NOMO-1 treated with DMSO at 0.1 percent for 48 hours (cell line): ENCODE data around the gene NOS2.
A peak's percentile ranks its signal among the peaks of the same experiment; 100 is the strongest.
"Not testable (repeated sequence)": the region's sequence is repeated elsewhere in the genome, so short reads cannot be mapped to it uniquely, and the experiment has no call there.

ENCODE experiments used
- DNase-seq: peaks from one replicate; lab custom pipeline; 2025; ENCODE audit not compliant: unreplicated experiment; lab: John Stamatoyannopoulos, UW

Gene NOS2

GRCh38 chr17:27800522-27800921, at the start of gene NOS2:
Gene NOS2, minus strand, starts transcription at chr17:27800529. Its CDS starts 1,720 bp downstream, at chr17:27798809.
- DNase-seq = no peak

DNA sequence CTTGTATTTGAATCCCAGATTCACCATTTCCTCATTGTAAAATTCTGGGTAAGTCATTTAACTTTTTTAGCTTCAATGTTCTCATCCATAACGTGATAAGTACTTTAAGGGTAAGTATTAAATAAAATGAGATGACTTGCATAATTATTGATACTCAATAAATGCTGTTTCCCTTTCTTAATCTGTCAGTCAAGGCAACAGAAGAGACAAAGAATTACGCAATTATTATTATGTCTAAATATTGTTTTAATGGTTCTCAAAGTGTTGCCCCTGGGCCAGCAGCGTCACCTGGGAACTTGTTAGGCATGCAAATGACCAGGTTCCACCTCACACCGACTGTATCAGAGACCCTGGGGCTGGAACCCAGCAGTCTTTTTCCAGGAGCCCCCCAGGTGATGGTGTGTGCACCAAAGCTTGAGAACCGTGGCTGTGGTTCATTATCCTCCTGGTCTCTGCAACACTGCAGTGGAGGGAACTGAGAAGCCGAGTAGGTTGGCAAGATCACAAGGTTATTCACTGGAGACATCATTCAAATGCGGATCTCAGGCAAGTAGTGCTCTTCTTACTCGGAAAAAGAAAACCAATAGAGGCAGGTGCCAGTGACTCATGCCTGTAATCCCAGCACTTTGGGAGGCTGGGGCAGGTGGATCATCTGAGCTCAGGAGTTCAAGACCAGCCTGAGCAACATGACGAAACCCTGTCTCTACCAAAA, 49.3 kb upstream of the NOS2 start:
- no peak for DNase-seq

- DNase-seq = no peak
These were observed 48.6 kb upstream of the NOS2 start for GRCh38 chr17:27848931-27849330.

DNA sequence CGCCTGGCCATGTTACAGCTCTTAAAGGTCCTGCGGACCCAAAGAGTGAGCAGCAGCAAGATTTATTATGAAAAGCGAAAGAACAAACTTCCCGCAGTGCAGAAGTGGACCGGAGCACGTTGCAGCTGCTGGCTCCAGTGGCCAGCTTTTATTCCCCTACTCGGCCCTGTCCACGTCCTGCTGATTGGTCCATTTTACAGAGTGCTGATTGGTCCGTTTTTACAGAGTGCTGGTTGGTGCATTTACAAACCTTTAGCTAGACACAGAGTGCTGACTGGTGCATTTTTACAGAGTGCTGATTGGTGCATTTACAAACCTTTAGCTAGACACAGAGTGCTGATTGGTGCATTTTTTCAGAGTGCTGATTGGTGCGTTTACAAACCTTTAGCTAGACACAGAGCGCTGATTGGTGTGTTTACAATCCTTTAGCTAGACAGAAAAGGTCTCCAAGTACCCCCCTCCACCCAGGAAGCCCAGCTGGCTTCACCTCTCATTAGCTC, 46.5 kb upstream of the NOS2 start:
- not testable (repeated sequence) for DNase-seq

DNA sequence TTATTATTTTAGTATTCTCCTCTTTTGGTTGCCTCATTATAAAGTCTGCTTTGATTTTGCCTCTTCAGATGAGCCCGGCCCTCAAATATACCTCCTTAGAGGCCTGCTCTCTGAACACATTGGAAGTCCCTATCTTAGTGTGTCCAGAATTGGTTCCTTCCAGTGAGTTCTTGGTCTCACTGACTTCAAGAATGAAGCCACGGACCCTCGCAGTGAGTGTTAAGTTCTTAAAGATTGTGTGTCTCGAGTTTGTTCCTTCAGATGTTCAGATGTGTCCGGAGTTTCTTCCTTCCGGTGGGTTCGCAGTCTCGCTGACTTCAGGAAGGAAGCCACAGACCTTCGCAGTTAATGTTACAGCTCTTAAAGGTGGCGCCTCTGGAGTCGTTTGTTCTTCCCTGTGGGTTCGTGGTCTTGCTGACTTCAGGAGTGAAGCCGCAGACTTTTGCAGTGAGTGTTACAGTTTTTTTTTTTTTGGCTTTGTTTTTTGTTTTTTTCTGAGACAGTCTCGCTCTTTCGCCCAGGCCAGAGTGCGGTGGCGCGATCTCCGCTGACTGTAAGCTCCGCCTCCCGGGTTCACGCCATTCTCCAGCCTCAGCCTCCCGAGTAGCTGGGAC, 45.8 kb upstream of the NOS2 start:
- DNase-seq = peak; percentile 20

GRCh38 chr17:27845264-27846041, 45.1 kb upstream of the NOS2 start:
- DNase-seq = no peak

- DNase-seq = no peak
These were observed 40.4 kb upstream of the NOS2 start for GRCh38 chr17:27840688-27841087.

DNA sequence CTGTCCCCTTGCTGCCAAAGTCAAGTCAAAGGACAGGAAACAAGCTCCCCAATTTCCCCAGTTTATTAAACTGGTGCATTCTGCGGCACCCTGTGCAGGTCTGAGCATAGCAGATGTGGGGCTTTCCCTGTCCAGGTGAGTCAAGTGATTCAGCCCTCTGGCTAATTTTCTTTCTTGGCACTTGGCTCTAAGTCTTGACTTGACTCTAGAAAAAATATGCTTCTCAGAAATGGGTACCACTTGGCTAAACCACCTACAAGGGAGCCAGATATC, 40.0 kb upstream of the NOS2 start:
- not testable (repeated sequence) for DNase-seq

- not testable (repeated sequence) for DNase-seq
These were observed 39.5 kb upstream of the NOS2 start for GRCh38 chr17:27839571-27840405.

DNA sequence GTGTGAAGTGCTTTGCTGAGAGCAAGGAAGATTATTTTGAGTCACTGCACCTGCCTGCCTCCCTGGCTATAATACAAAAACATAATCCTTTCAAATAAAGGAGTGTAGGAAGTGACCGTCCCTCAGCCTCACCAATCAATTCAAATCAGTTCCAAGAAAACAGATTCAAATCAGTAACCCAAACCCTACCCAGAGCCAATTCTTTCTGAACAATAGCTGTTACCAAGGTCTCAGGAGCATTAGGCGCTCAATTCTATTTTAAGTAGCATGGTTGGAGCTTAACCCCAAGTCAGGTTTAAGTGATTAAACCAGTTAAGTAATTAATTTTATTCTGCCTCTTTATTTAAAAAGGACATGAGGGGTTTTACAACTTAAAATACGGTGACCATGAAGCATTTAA, 38.3 kb upstream of the NOS2 start:
- not testable (repeated sequence) for DNase-seq

GRCh38 chr17:27837769-27838168, 37.4 kb upstream of the NOS2 start:
- not testable (repeated sequence) for DNase-seq

DNA sequence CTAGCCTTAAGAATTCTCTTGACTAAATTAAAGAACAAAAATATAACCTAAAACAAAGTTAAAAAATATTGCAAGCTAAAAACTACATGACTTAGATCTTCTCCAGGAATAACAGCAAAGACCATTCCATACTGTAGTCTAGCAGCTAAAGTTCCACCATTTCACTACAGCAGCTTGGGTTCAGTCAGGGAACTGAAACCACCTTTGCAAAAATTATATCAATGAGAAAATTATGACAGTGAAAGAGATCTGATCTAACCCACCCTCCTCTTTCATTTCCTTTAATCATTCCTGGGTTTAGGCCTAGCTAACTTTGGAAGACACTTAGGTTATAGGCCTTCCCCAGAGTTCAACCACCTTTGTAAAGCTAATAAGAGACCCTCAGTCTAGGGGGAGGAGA, 36.3 kb upstream of the NOS2 start:
- DNase-seq = no peak

GRCh38 chr17:27834571-27834970, 34.2 kb upstream of the NOS2 start:
- DNase-seq = no peak

DNA sequence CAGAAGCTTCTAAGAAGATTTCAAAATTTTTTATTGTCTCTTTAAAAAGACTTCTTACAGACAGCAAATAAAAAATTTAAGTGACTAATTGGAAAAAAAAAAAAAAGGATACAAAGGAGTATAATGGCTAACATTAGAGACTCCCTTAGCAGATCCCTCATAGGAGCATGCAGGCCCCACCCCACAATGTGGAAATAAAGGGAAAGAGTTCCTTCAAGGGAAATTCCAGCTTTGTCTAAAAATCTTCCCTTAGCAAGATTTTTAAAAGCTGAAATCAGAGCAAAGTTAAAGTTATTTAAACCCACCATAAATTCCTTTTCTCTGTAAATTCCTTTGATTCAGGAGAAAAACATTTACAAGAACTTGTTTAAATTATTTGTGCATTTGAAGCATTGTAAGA, 32.5 kb upstream of the NOS2 start:
- DNase-seq = no peak

GRCh38 chr17:27829888-27830287, 29.6 kb upstream of the NOS2 start:
- not testable (repeated sequence) for DNase-seq

DNA sequence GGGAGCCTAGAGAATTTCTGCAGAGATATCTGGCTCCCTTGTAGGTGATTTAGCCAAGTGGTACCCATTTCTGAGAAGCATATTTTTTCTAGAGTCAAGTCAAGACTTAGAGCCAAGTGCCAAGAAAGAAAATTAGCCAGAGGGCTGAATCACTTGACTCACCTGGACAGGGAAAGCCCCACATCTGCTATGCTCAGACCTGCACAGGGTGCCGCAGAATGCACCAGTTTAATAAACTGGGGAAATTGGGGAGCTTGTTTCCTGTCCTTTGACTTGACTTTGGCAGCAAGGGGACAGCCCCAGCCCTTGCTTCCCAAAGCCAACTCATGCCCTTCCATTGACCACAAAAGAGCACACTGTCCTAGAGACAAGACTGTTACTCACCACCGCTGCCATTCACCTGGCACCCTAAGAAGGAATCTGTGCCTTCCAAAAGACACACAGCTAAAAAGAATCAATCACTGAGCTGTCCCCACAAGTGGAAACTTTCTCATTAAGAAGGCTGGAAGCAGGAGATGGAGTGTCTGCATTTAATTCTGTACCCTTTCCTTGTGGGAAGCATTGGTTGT, 28.9 kb upstream of the NOS2 start:
- not testable (repeated sequence) for DNase-seq

DNA sequence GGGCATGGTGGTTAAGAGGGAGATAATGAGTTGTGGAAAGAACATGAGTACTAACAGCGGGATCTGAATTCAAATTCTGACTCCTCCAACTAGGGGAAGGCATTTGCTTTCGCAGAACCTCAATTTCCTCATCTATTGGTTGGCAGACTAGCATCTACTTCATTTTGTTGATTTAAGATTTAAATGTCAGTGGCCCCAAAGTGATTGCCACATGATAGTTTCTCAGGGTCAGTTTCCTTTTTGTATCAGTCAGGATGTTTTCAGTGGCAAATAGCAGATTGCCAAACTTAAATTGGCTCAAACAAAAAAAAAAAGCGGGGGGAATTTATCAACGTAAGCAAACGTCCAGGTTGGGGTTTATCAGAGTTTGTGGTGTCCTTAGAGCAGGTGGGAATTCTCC, 25.1 kb upstream of the NOS2 start:
- DNase-seq = peak; percentile 33

GRCh38 chr17:27824745-27825144, 24.4 kb upstream of the NOS2 start:
- DNase-seq = no peak

DNA sequence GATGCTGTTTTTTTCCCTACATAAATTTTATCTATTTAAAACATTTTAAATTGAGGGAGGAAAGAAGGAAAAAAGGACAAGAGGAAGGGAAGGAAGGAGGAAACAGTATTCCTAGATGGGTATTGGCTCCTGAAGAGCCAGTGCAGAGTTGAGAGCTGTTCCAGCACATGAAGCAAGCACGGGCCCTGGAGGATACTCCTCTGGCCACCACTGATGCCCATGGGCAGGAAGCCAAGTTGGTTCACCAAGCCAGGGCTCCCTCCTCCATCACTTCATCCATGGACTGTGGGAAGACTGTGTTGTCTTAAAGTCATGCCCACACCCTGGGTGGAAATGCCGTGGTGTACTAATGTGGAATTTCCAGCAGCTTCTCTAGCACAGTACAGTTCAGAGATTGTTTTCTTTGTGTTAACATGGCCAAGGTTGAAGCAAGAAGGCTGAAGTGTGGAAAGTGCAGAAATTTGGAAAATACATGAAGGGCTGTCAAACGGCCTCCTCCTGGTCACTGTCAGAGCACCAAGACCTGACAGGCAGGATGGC, 23.9 kb upstream of the NOS2 start:
- no peak for DNase-seq

GRCh38 chr17:27822108-27822507, 21.8 kb upstream of the NOS2 start:
- not testable (repeated sequence) for DNase-seq

GRCh38 chr17:27821318-27821717, 21.0 kb upstream of the NOS2 start:
- DNase-seq = no peak
